EL (cell line): ENCODE measurements around the gene IL1R1.

ENCODE experiments used
- DNase-seq: peaks from one replicate; pipeline ENCODE4 v3.0.0-alpha.2; 2016

Gene IL1R1

GRCh38 chr2:102177814-102178478, 35.4 kb downstream of the IL1R1 start:
- no peak for DNase-seq

- DNase-seq, result no peak
Measured at GRCh38 chr2:102179061-102179460, 36.5 kb downstream of the IL1R1 start.

DNA sequence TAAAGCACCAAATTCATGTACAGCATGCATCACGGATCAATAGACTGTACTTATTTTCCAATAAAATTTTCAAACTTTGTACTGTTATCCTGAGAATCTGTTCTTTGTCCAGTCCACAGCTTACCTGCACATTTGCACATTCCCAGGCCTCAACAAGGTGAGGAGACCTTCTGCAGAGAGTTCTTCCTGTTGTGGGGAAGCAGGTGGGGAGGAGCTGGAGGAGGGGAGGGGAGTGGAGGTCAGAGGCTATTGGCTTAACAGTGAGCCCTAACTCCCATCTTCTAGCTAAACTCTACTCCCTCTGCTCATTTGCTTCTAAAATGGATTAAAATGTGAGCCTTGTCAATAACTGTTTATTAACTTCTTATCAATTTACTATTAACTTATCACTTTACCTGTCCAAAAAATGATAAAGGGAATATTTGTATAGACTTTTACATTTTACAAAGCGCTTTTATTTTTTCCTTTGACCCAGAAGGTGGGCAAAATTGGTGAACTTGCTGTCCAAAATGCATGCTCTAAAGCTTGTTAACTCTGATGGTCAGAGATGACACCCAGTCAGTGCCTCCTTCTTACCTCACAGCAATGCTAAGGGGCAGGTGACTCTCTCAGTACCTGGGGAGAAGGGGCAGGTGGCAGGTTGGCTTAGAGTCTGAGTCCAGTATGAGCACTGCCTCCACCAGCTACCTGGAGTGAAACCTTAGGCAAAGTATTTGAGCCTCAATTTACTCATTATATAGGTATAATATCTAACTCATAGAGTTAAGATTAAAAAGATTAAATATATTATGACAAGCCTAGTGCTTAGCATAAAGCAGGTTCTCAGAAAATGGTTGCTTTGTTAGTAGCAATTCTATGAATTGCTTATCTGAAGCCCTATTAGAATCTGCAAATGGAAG, 37.5 kb downstream of the IL1R1 start:
- no peak for DNase-seq

- DNase-seq, result no peak
Measured at GRCh38 chr2:102180687-102180999, 38.1 kb downstream of the IL1R1 start.

- DNase-seq, result no peak
Measured at GRCh38 chr2:102181376-102181775, 38.8 kb downstream of the IL1R1 start.

DNA sequence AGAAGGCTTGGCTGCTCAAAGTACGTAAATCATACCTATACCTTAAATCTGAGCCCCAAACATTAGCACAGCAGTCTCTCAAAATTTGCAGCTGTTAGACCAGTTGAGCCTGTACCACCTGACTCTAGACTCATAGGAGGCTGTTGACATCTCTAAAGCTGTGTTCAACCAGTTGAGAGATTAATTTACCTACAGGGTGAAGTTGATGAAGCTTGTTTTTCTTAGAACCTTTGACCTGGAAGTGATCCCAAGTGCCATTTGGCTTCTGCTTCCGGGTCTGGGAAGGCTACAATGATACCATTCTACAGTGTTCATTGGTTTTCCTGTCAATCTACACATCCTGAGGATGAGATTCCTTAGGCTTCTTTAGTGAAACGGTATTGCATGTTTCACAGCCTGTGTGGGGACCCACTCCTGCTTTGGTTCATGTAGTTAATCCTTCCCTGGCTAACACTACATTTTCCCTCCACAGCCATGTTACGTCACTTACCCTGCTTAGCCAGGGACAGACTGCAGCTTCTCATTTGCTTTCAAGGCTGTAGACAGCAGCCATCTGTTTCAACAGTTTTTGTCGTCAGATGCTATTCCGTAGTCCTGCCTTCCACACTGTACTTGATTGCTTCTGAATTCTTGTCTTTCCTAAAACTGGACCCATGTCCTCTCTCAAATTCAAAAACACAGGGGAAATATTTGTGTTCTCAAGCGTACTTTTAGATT, 39.5 kb downstream of the IL1R1 start:
- no peak for DNase-seq

DNA sequence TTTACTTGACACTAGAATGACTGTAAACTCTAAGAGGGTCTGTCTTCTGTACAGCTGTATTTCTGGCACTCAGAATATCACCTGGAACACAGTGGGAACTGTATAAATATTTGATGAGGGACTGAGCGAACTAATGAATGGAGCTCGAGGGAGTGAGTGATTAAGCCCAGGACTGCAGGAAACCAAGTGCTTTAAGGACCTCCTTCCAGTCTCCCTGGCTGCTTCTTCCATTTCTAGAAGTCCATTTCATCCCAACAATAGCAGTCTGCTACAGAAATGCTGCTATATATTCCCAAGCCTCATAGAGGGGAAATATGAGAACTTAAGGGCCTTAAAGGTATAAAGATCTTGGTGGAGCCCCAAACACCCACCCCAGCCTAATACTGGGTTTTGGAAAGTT, 41.5 kb downstream of the IL1R1 start:
- DNase-seq, result no peak

- no peak for DNase-seq
Measured at GRCh38 chr2:102184568-102184967, 42.0 kb downstream of the IL1R1 start.

GRCh38 chr2:102185347-102185746, 42.8 kb downstream of the IL1R1 start:
- DNase-seq, result peak; percentile 8

GRCh38 chr2:102186791-102187495, 44.4 kb downstream of the IL1R1 start, which contains the start of gene IL1RL2:
Gene IL1RL2, plus strand, starts transcription at chr2:102187023. Its CDS starts 845 bp downstream, at chr2:102187868.
- no peak for DNase-seq

- DNase-seq, result peak; percentile 38
Measured at GRCh38 chr2:102187496-102188150, 45.1 kb downstream of the IL1R1 start.

DNA sequence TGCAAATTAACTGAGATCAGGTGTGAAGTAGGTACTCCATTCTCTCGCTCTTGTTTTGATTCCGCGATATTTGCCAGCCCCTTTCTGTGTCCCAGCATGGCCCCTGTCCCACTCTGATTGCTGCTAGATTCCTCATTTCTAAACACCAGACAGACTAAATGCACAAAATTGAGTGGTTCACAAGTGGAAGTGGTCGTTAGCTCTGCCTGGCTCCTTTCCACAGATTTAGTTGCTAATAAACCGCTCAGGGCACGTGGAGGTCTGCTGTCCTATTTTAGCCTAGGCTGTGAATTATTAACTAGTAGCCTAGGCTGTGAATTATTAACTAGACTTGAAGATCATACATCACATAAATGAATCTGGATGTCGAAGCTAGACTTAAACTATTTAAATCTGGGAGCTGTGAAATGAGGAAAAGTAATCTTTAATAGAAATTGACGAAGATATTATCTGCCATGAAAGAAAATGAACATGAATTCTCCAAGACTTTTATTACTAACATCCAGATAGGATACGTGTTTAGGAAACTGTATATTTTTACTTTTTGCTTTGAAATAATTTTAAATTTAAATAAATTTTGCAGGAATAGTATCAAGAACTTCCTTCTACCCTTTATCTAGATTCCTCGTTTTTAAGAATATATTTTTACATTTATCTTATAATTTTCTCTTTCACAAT, 48.0 kb downstream of the IL1R1 start:
- DNase-seq, result no peak

- no peak for DNase-seq
Measured at GRCh38 chr2:102191501-102191900, 49.0 kb downstream of the IL1R1 start.

DNA sequence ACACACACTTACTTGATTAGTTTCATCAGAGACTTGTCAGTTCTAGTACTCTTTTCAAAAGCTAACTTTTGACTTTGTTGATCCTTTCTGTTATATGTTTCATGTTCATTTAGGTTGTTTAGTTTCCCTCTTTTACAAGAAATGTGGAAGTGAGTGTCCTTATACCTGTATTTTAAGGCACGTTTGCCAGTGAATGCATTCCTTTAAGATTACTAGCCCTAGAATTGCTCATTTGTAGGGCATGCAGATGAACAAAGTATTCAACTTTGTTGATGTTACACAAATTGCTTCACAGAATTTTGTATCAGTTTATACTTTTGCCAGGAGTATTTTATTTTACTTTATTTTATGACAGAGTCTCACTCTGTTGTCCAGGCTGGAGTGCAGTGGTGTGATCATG, 50.5 kb downstream of the IL1R1 start:
- DNase-seq, result peak; percentile 18

DNA sequence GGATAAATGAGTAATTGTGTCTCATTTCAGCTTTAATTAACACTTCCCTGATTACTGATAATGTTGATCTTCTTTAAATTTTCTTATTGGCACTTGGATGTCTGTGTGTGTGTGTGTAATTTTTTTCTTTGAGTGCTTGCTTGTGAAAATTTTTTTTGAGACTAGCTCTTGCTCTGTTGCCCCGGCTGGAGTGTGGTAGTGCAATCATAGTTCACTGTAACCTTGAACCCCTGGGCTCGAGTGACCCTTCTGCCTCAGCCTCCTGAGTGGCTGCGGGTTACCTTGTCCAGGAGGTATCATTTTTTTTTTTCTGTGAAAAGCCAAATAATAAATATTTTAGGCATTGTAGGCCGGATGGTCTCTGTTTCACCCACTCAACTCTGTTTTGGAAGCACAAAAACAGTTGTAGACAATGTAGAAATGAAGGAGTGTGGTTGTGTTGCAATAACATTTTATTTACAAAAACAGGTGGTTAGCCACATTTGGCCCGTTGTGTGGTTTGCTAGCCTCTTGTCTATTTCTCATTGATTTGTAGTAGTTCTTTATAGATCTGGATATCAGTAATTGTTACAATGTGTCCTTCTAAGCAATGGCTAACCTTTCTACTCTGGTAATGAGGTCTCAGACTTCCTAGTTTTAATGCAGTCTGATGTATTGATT, 52.2 kb downstream of the IL1R1 start:
- no peak for DNase-seq

- no peak for DNase-seq
Measured at GRCh38 chr2:102197389-102198137, 55.0 kb downstream of the IL1R1 start.

GRCh38 chr2:102200539-102200938, 58.0 kb downstream of the IL1R1 start:
- no peak for DNase-seq

DNA sequence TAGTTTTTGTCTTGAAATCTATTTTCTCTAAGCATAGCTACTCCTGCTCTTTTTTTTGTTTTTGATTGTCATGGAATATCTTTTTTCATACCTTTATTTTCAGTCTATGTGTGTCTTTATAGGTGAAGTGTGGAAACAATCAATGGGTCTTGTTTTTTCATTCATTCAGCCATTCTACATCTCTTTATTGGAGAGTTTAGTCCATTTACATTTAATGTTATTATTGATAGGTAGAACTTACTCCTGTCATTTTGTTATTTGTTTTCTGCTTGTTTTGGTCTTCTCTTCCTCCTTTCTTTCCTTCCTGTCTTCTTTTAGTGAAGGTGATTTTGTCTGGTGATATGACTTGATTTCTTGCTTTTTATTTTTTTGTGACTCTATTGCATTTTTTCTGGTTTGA, 62.1 kb downstream of the IL1R1 start:
- no peak for DNase-seq

DNA sequence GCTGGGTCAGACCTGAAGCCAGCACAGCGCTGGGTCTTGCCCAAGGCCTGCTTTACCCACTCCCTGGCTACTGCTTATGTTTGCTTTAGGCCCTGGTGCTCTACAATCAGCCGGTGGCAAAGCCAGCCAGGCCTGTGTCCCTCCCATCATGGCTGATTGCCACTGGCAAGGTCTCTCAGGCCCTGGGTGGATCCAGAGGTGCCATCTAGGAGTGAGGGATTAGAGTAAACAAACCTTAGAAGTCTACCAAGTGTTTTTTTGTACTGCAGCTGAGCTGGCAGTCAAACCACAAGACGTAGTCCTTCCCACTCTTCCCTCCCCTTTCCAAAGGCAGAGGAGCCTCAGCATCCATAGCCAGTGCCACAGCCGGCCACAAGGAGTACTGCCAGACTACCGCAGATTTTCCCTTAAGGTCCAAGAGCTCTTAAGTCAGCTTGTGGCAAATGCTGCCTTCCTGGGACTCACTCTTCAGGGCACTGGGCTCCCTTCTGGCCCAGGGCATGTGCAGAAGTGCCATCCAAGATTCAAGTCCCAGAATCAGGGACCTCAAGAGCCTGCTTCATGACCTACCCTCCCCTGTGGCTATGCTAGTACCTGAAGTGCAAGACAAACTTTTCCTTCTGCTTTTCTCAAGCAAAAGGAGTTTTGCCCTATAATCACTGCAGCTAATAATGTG, 64.3 kb downstream of the IL1R1 start:
- DNase-seq, result no peak

GRCh38 chr2:102208774-102209173, 66.2 kb downstream of the IL1R1 start:
- no peak for DNase-seq
